Measurements from ENCODE around the gene LRRC8E.

GRCh38 chr19:7899751-7900378, 11.6 kb downstream of the LRRC8E start:
- no peak for TF ChIP-seq CTCF (IDR thresholded peaks at IDR 0.05)
- no peak for TF ChIP-seq POLR2A (IDR thresholded peaks at IDR 0.05)
